Left renal pelvis (tissue), 4 donors: ENCODE results near the gene BRIP1. TPM values are rescaled to one million over a fixed set of nuclear protein-coding genes. Genes with fewer than 3 reads are reported as not detected.
"Not testable (repeated sequence)": the region's sequence is repeated elsewhere in the genome, so short reads cannot be mapped to it uniquely, and the experiment has no call there.

Experiments used
- DNase-seq, 4 donors: peaks; one replicate each; pipeline ENCODE4 v3.0.0-alpha.2; 2013; ENCODE audit warnings: low read depth in 4 of 4, low spot score in 3 of 4
- polyA plus RNA-seq, 4 donors: library from polyadenylated mRNA; unstranded; fragments of 120-200 nt; gene quantifications; one replicate each; pipeline ENCODE4 v1.2.1, GENCODE V29; 2013; ENCODE audit not compliant: insufficient read length in 4 of 4

Gene BRIP1
- polyA plus RNA-seq: 10 to 100 TPM in 2 of 4 donors, 1 to 10 TPM in 2; 8.3 to 12.5 (median 10.5) TPM

DNA sequence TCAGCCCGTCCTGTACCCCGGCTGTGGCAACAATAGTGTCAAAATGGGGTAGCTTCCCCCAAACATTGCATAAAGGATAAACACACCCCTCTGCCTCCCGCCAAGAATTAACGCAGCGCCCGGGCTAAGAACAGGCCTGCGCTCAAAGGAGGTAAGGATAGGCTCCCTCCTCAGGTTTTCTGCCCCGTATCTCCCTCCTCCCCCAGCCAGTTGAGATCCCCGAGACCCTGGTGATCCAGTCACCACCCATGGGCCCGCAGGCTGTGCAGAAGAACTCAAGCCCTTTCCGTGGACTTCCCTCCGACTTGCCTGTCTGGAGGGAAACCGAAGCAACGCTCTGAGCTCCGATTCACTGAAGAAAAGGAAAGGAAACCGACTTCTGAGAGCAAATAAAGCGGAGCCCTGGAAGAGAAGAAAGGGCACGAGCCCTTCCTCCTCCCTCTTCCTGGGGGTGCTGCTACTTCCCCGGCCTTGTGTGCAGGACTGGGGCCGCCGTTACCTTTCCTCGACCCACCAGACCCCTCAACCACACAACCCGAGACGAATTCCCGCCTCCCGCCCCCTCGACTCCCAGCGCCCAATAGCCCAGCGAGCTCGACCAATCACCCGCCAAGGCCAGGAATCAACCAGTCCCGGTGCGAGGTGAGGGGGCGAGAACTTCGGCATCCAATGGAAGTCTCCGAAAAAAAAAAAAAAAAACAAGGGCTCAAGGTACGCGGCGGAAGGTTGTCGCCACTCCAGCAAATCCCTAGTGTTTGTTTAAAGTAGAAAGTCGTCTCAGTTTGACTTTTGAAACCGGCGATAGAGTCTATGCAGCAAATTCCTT is at the start of gene BRIP1:
Gene BRIP1, minus strand, starts transcription at position 554 of the 826 bp plus-strand sequence. CDS start 1,989 bp downstream, outside the sequence.
- peak; percentile 85 to 94 (median 86) for DNase-seq

- DNase-seq: no peak
These were observed 45.1 kb upstream of the BRIP1 start for GRCh38 chr17:61908292-61909037.

- DNase-seq: no peak
These were observed 44.0 kb upstream of the BRIP1 start for GRCh38 chr17:61907361-61907760.

- DNase-seq: no peak
These were observed 40.9 kb upstream of the BRIP1 start for GRCh38 chr17:61904094-61904710.

DNA sequence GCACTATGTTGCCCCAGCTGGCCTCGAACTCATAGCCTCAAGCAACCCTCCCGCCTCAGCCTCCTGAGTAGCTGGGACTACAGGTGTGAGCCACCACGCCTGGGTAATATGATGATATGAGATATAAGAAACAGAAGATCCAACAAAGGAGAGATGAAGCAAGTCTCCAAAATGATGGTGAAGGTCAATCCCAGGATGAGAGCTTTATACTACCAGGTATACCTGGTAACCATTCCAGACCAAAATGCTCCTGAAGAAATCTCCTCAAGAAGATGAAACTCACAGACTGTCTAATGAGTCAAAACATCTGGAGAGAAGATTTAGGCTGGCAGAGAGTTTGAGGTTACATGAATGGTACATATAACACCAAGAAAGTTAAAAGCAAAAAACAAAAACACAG is 39.9 kb upstream of the BRIP1 start:
- no peak for DNase-seq

GRCh38 chr17:61897548-61898180 is 34.3 kb upstream of the BRIP1 start:
- DNase-seq: no peak

DNA sequence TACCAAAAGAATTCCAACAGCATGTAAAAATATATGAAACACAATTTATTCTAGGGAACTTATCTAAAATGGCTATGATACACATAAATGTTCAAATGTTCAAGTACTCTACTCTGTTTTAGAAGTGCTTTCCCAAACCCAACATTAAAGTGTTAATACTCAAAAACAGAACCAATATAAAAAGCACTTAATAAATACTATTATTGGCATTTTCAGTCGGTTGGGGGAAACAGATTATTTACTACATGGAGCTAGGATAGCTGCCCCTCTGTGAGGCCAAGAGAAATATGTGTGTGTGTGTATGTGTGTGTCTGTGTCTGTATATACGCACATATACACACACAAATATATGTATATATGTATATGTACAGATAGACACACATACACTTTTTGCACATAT is 32.1 kb upstream of the BRIP1 start:
- no peak for DNase-seq

DNA sequence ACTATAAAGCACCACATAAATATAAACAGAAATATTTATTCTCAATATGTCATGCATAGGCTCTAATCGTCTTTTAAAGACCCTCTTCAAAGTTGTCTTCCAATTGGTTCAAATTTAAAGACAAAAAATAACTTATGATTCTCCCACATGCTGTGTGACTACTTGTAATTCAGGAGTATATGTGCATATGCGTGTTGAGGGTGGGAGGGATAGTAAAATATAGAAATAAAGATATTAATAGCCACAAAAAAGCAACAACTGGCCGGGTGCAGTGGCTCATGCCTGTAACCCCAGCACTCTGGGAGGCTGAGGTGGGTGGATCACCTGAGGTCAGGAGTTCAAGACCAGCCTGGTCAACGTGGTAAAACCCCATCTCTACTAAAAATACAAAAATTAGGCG is 31.0 kb upstream of the BRIP1 start:
- DNase-seq: not testable (repeated sequence)

GRCh38 chr17:61887733-61888132 is 24.4 kb upstream of the BRIP1 start:
- not testable (repeated sequence) for DNase-seq

DNA sequence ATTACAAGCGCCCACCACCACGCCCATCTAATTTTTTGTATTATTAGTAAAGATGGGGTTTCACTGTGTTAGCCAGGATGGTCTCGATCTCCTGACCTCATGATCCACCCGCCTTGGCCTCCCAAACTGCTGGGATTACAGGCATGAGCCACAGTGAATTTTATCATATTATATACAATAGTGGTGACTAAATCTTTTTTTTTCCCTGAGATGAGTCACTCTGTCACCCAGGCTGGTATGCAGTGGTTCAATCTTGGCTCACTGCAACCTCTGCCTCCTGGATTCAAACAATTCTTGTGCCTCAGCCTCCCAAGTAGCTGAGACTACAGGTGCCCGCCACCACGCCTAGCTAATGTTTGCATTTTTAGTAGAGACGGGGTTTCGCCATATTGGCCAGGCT is 22.5 kb upstream of the BRIP1 start:
- not testable (repeated sequence) for DNase-seq

DNA sequence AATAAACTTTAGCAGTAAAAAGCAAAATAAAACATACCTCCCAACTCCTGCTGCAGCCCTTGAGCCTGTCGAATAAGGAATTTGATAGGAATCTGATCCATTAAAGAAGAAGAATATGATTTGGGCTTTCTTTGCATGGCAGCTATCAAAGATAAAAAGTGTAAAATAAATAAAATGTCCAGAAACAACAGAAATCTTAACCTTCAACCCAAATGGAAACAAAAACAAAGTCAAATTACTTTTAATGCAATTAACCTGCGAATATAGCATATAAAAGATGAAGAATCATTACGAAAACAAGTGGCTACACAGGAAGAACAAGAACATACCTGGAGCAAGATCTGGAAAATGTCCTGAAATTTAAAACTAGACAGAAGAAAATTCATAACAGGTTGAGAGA is 21.5 kb upstream of the BRIP1 start:
- no peak for DNase-seq

- DNase-seq: no peak
These were observed 17.3 kb upstream of the BRIP1 start for GRCh38 chr17:61880589-61881102.

GRCh38 chr17:61878984-61879612 is 15.8 kb upstream of the BRIP1 start:
- DNase-seq: no peak

DNA sequence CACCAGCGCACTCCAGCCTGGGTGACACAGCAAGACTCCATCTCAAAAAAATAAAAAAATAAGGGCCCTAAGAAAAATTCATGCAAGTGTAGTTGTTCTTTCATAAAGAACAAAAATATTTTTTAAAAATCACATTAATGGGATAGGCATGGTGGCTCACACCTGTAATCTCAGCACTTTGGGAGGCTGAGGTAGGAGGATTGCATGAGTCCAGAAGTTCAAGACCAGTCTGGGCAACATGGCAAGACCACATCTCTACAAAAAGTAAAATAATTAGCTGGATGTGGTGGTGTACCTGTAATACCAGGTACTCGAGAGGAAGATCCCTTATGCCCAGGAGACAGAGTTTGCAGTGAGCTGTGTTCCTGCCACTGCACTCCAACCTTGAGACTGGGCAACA is 15.2 kb upstream of the BRIP1 start:
- DNase-seq: no peak

DNA sequence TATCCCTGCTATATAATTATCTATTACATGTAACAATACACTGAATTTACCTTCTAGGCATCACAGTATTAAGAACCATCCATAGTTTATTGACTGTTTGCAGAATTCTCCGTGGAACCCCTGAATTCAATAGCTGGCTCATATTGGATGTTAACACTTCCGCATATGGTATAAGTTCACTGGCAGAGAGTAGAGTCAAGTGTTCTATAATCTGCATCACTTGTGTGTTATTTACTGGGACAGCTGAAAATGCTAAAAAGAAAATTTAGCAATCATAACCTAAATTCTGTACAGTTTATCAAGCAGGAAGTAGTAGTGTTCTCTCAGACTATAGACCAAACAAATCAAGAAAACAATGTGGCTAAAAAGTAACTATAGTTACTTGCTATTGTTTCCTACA is 14.5 kb upstream of the BRIP1 start:
- DNase-seq: no peak

GRCh38 chr17:61875804-61876203 is 12.5 kb upstream of the BRIP1 start:
- DNase-seq: no peak

GRCh38 chr17:61875285-61875684 is 12.0 kb upstream of the BRIP1 start:
- DNase-seq: no peak

DNA sequence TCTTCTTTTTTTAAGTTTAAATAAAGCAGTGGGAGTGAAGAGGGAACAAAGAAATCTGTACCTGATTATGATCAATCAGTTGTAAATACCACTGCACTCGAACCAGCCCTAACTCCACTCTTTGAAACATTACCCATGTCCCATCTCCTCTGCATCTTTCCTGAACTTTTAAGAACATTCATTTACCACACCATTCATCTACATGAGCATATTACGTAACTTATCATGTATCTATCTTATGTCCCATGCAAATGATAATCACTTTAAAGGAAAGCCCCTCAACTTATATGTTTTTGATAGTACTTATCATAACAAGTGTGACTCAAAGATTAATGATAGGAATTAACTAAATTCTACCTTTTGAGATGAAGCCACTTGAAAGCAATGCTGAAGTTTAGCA is 10.7 kb upstream of the BRIP1 start:
- DNase-seq: no peak

DNA sequence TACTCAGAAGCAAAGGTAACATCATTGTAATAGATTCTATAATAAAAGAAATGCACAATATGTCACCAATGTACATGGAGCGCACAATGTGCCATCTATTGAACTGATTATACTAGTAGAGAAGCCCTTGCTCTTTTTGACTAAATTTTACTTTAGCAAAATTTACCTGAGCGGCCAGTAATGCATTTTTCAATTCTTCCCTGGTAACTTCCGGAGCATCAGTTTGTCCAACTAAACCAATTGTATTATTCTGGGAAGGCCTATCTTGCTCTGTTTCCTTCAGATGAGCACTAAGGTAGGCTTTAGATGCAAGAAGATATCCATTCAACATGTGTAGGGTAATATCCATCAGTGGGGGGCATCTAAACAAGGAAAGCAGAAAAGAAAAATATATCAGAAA is 8.8 kb upstream of the BRIP1 start:
- DNase-seq: no peak

GRCh38 chr17:61869138-61869537 is 5.8 kb upstream of the BRIP1 start:
- no peak for DNase-seq
